ENCODE measurements around the gene FPGS.
"Not testable (repeated sequence)": the region's sequence is repeated elsewhere in the genome, so short reads cannot be mapped to it uniquely, and the experiment has no call there.

Gene FPGS

DNA sequence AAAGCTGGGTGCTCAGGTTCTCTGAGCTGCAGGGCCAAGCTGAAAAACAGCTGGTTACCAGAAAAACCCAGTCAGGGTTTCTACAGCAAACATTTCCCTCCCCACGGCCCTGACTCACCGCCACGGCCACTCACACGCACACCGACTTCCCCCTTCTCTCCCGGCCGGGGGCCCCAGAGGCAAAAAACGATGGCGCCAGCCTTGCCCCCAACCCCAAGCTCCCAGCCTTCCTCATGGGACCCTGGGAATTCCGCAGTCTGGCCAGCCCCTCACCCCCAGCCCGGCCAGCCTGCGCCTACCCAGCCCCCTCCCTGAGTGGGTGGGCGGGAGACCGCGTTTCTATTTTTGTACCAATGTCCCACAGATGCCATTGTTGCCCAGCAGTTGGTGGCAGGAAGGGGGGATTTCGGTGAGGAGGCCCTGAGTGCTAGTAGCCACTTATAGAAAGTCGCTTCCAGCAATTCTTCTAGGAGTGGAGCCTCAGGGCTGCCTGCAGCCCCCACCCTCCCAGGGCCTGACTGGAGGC, 33.4 kb downstream of the FPGS start:
- no peak for DNase-seq (ENCODE audit: low read depth in 3 of 3, low spot score in 1 of 3)

- not testable (repeated sequence) for DNase-seq (ENCODE audit: low read depth in 3 of 3, low spot score in 1 of 3)
Observed at GRCh38 chr9:127836561-127836960, 33.9 kb downstream of the FPGS start.

DNA sequence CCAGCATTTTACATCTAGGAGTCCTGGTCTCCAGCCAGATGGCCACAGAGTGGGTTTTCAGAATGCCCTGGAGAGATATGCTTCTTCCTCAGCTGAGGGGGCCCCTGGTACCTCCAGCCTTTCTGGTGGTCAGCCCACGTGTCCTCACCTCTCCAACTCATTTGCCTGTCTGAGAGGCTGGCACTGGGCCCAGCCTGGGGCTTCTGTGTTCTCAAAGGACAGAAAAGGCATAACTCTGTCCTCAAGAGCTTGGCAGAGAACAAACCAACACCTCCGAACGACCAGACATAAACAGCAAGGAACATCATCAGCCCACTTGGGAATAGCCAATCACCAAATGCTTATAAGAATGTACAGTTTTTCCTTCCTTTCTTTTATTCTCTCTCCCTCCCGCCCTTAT, 34.7 kb downstream of the FPGS start:
- no peak for DNase-seq (ENCODE audit: low read depth in 3 of 3, low spot score in 1 of 3)

- DNase-seq (ENCODE audit: low read depth in 3 of 3, low spot score in 1 of 3): no peak
Observed at GRCh38 chr9:127838375-127839078, 35.8 kb downstream of the FPGS start.

DNA sequence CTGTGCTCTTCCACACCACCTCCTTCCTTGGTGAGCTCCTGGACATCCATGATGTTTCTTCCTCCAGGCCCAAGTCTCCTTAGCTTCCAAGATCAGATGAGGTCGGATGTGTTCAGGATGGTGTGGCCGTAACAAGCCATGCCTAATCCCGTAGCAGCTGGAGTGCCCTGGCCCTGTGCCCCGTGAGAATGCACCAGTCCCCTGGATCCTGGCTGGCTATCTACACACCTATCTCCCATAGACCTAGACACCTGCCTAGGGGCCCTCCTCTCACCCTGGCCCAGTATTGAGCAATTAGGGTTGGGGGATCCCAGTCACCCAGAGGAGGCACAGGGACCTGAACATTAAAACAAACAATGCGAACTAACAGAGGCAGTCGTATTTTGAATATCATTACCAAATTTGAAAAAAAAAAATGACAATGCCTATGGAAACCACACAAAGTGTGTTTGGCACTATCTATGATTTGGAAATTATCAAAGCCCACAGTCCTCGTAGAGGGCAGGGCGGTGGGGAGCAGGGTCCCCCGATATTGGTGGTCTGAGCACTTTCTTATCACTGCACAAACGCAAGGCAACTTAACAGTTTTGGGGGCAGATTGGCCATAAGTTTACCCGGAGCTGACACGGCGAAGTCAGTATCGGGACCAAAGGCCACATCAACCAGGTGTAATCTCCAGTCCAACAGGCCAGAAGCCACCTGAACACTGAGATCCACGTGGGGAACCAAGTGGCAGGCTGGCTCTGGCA, 38.6 kb downstream of the FPGS start:
- DNase-seq (ENCODE audit: low read depth in 3 of 3, low spot score in 1 of 3): no peak

DNA sequence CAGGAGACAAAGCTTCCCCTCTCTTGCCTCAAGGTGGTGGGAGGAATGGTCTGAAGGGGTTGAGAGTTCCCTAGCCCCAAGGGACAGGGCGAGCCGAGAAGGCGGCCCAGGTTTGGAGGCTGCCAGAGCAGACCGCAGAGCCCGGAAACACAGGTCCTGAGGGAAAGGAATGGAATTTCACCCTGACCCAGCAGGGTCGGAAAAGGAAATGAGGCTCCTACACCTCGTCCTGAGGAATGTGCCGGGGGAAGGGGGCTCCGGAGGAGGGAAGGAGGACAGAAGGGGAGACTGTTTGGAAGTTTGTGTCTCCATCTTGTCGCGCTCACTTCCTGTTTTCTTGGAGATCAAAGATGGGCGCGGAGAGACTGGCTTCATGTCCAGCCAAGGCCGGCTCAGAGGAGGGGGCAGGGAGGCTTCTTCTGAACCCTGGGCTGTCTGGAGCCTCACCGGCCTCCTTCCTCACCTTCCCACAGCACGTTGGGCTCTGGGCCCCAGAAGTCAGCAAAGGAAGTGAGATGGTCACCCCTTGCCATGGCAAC, 42.2 kb downstream of the FPGS start:
- DNase-seq (ENCODE audit: low read depth in 3 of 3, low spot score in 1 of 3): no peak

- DNase-seq (ENCODE audit: low read depth in 3 of 3, low spot score in 1 of 3): not testable (repeated sequence)
Observed at GRCh38 chr9:127845619-127846018, 42.9 kb downstream of the FPGS start.

DNA sequence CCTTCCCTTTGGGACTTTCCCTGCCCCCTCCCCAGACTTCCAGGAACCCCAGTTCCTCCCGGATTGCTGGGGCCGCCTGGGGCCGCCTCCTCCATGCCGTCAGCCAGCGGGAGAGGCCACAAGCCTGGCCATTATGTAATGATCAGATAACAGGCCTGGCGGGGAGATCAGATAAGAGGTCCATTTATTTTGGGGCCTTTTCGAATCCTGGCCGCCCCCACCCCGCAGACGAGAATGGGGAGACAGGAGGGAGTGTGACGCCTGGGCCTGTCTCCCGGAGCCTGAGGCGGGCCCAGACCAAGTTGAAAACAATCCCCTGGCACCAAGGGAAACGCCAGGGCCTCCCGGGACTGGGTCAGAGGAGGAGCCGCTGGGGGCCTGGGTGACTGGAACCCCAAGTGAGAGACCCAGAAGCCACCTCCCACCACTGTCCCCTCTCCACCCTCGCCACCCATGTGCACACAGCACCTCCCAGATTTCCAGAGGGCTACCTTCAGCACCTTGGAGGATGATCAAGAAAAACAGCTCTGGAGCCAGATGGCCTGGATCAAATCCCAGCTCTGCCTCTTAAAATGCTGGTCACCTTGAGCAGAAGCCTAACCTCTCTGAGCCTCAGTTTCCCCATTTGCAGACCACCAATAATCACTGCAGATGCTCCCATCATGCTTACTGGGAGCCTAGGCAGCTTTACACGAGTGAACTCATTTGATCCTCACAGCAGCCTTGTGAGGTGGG, 43.9 kb downstream of the FPGS start:
- no peak for DNase-seq (ENCODE audit: low read depth in 3 of 3, low spot score in 1 of 3)

DNA sequence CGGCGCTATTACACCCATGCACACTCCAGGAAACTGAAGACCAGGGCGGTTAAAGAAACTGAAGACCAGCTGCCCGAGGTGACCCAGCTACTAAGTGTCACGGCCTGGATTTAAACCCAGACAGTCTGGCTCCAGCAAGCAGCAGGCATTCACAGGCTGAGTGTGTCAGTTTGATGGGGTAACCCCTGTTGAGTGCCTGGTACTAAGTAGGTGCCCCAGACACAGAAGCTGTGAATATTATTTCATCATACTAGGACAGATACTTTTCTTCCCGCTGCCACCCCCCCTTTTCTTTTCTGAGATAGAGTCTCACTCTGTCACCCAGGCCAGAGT, 44.5 kb downstream of the FPGS start:
- no peak for DNase-seq (ENCODE audit: low read depth in 3 of 3, low spot score in 1 of 3)

DNA sequence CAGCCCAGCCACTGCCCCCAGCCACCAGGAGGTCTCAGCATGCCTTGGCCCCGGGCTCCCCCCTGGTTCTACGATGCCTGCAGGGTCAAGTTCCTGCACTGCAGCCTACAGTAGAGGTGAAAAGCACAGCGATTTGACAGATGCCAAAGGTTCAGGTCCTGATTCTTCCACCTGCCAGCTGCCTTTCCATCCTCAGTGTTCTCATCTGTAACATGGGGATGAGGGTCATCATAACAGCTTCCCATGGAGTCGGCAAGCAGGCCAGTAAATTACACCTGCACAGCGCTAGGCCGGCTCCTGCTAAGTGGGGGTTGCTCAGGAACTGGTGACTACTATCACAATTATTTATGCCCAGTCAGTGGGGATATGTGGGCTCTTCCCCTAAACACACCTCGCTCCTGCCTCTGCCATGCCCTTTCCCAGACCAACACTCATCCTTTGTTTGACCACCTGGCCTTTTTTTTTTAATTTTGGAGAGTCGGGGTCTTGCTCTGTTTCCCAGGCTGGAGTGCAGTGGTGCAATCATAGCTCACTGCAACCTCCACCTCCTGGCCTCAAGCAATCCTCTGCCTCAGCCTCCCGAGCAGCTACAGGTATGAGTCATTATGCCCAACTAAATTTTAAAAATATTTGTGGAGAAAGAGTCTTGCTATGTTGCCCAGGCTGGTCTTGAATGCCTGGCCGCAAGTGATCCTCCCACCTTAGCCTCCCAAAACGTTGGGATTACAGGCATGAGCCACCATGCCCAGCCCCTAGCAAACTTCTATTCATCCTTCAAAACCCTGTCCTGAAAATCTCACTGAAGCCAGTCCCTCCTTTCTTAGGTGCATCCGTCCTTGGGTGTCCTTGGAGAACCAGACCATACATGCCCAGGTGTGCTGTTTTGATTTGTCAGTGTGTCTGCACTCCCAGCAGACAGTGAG, 45.4 kb downstream of the FPGS start:
- no peak for DNase-seq (ENCODE audit: low read depth in 3 of 3, low spot score in 1 of 3)

DNA sequence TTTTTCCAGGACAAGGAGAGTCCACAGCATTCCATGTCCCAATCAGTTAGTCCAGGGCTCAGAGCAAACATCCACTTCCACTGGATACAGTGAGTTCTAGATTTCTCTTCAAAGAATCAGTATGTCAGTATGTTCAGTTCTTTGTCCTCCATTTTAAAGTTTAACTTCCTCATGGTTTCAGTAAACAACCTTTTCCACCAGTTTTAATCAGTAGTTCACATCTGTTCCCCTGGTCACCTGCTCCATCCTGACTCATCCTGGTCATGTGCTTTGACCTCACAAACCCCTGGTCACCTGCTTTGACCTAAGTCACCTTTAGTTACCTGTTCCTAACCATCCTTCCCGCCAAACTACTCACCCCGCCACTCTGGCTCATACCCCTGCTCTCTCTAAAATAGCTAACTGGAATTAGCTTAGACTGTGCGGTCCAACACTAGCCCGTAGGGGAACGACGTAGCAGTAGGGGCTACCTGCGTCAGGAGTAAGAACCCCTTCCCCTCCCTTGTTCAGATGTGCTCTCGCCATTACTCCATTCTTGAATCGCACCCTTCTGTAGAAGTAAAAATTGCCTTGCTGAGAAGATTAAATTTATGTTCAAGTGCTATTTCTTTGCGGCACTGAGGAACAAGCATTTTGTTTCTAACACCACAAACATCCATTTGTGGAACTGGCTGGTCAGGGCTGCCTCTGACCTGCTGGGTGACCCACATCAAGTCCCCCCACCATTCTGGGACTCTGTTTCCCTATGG, 46.2 kb downstream of the FPGS start:
- no peak for DNase-seq (ENCODE audit: low read depth in 3 of 3, low spot score in 1 of 3)

DNA sequence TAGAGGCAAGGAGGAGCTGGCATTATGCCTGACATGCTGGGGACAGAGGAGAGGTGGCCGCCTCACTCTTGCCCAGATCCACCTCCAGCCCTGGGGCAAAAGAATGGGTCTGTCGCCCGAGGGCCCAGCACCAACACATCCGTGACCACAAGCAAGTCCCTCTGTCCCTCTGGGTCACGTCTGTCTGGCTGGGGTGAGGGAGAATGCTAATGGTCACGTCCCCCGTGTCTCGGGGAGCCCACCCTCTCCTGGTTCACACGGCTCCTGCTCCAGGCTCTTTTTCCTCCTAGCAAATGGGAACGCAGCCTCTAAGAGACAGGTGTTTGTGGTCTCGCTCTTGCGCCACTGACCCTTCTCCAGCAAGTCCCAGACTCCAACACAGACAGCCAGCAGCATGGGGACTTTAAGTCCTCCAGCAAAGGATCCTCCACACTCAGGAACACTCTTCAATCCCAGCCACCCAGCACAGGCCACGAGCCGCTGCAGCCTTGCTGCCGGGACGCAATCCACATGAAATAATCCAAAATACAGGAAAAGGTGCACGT, 47.7 kb downstream of the FPGS start:
- DNase-seq (ENCODE audit: low read depth in 3 of 3, low spot score in 1 of 3): no peak

DNA sequence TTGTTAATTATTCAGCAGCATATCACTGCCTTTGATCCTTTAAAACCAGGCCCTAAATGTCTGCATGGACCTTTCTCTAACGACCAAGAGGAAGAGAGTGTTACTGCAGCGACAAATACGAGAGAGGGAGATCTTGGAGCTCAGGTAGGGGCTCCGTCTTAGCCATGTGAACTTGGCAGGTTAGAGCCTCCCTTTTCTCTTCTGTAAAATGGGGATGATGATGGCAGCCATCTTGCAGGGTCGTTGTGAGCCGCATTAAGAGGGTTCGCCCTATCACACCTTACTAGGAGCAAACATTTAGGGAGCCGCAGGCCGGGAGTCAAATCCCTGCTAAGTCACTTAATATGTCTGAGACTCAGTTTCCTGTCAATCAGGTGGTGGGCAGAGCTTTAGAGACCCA, 50.1 kb downstream of the FPGS start:
- no peak for DNase-seq (ENCODE audit: low read depth in 3 of 3, low spot score in 1 of 3)

- no peak for DNase-seq (ENCODE audit: low read depth in 3 of 3, low spot score in 1 of 3)
Observed at GRCh38 chr9:127853312-127854183, 50.9 kb downstream of the FPGS start.

DNA sequence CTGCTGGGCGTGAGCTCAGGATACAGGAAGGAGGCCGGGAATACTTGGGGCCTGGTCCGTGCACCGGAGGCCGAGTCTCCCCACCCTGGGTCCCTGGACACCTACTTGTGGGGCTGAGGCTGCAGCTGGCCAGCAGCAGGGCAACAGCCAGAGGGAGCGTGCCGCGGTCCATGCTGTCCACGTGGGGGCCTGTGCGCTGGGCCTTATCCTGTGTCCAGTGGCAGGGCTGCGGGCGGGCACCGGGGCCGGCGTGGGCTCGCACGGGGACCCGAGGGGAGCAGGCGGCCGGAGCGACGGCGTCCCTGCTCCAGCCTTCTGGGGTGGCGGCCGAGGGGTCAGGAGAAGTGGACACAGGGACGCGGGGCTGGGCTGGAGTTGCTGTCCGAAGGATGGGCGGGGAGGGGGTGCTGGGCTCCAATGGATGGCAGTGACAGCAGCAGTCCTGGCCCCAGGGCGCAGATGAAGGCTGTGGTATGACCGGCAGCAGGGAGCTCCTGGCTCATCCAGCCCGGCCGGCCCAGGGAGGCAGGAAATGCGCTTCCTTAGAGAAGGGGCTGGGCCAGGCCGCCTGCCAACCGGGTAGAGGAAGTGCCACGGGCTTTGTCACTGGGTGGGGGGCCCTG, 51.6 kb downstream of the FPGS start, which contains the start of gene ENG:
TSS of gene ENG (minus strand) at position 475 of the 623 bp plus-strand sequence. CDS start at position 172, 303 bp downstream.
- no peak for DNase-seq (ENCODE audit: low read depth in 3 of 3, low spot score in 1 of 3)

- no peak for DNase-seq (ENCODE audit: low read depth in 3 of 3, low spot score in 1 of 3)
Observed at GRCh38 chr9:127854960-127855359, 52.3 kb downstream of the FPGS start.

DNA sequence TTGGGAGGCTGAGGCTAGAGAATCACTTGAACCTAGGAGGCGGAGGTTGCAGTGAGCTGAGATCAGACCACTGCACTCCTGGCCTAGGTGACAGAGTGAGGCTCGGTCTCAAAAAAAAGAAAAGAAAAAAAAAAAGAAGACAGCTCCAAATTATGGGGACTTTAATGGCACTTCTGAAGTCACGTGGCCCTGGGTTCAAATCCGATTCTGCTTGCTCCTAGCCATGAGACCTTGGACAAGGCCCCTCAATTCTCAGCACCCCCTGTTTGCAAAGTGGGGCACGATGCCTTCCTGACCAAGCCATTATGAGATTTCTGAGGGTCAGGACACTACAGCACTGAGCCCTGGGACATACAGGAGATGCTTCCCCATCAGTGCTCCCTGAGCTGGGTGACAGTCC, 52.8 kb downstream of the FPGS start:
- no peak for DNase-seq (ENCODE audit: low read depth in 3 of 3, low spot score in 1 of 3)

GRCh38 chr9:127856094-127856728, 53.5 kb downstream of the FPGS start:
- no peak for DNase-seq (ENCODE audit: low read depth in 3 of 3, low spot score in 1 of 3)
